MM.1S (cell line): ENCODE measurements around the gene TMEM244.

ENCODE experiments used
- DNase-seq: peaks from one replicate; pipeline ENCODE4 v3.0.0-alpha.2; 2015
- H2AFZ ChIP-seq: fragments of 300-600 bp; sonication (generic); 2 replicates; pipeline ENCODE4 v1.6.0; 2016; ENCODE audit warnings: antibody characterized with exemption, low read length
- H3F3A ChIP-seq: fragments of 300-600 bp; sonication (generic); 2 replicates; pipeline ENCODE4 v1.6.1; 2016; ENCODE audit warnings: mild to moderate bottlenecking, antibody characterized with exemption, low read length, moderate library complexity, mixed read lengths; ENCODE audit not compliant: insufficient read depth
- H3K27ac ChIP-seq: fragments of 300-600 bp; sonication (generic); 2 replicates; pipeline ENCODE4 v1.5.1; 2016; ENCODE audit warnings: mild to moderate bottlenecking, low read length
- H3K27me3 ChIP-seq: fragments of 300-600 bp; sonication (generic); replicated peaks from 2 replicates; pipeline ENCODE4 v1.6.0; 2016; ENCODE audit warnings: low read length; ENCODE audit not compliant: insufficient read depth
- H3K36me3 ChIP-seq: fragments of 300-600 bp; sonication (generic); replicated peaks from 2 replicates; pipeline ENCODE4 v1.6.1; 2016; ENCODE audit warnings: mild to moderate bottlenecking, low read length, mixed read lengths; ENCODE audit not compliant: insufficient read depth
- H3K4me1 ChIP-seq: fragments of 300-600 bp; sonication (generic); 2 replicates; pipeline ENCODE4 v1.6.1; 2016; ENCODE audit warnings: low read length, mixed read lengths
- H3K4me2 ChIP-seq: fragments of 300-600 bp; sonication (generic); 2 replicates; pipeline ENCODE4 v1.6.0; 2016; ENCODE audit warnings: low read depth, low read length
- H3K4me3 ChIP-seq: fragments of 300-600 bp; sonication (generic); 2 replicates; pipeline ENCODE4 v1.5.1; 2016; ENCODE audit warnings: low read length, mixed read lengths
- H3K79me2 ChIP-seq: fragments of 300-600 bp; sonication (generic); 2 replicates; pipeline ENCODE4 v1.6.1; 2016; ENCODE audit warnings: mixed run types, low read length, mixed read lengths
- H3K9ac ChIP-seq: fragments of 300-600 bp; sonication (generic); 2 replicates; pipeline ENCODE4 v1.6.1; 2016; ENCODE audit warnings: low read length, mixed read lengths
- H3K9me2 ChIP-seq: fragments of 300-600 bp; sonication (generic); replicated peaks from 2 replicates; pipeline ENCODE4 v1.6.1; 2016; ENCODE audit warnings: mild to moderate bottlenecking, low read length, mixed read lengths; ENCODE audit not compliant: insufficient read depth
- H3K9me3 ChIP-seq: fragments of 300-600 bp; sonication (generic); replicated peaks from 2 replicates; pipeline ENCODE4 v1.6.1; 2016; ENCODE audit warnings: mild to moderate bottlenecking, low read length, mixed read lengths; ENCODE audit not compliant: insufficient read depth
- H4K20me1 ChIP-seq: fragments of 300-600 bp; sonication (generic); 2 replicates; pipeline ENCODE4 v1.6.1; 2016; ENCODE audit warnings: mild to moderate bottlenecking, low read length, moderate library complexity, mixed read lengths; ENCODE audit not compliant: insufficient read depth
- CTCF ChIP-seq: fragments of 300-600 bp; sonication (generic); IDR thresholded peaks from 2 replicates; pipeline ENCODE4 v1.5.1; 2016; ENCODE audit warnings: antibody characterized with exemption, low read length, mixed read lengths
- EZH2 ChIP-seq: fragments of 300-600 bp; sonication (generic); optimal IDR thresholded peaks from 2 replicates; pipeline ENCODE3; 2017; ENCODE audit warnings: low read depth, mild to moderate bottlenecking, antibody characterized with exemption, low read length, mixed read lengths
- EZH2phosphoT487 ChIP-seq: fragments of 300-600 bp; sonication (generic); IDR thresholded peaks from 2 replicates; pipeline ENCODE4 v1.6.1; 2018; ENCODE audit warnings: antibody characterized with exemption, low read length

TMEM244 gene

GRCh38 chr6:129860908-129861665 lies at the start of gene TMEM244:
Gene TMEM244, minus strand, starts transcription at chr6:129861315. Its CDS starts 127 bp downstream, at chr6:129861188.
- Histone ChIP-seq H2AFZ (peak within 1 kb of the TSS; percentile 69), H3F3A (peaks cover 17% of the 10 kb centered on the region), H3K4me3 (peak within 1 kb of the TSS; percentile 46), H3K36me3 (no peaks in the 10 kb centered on the region), H3K27ac (peak within 1 kb of the TSS; percentile 47), H3K27me3 (no peaks in the 10 kb centered on the region), H3K79me2 (no peaks in the 10 kb centered on the region), H3K9ac (peak within 1 kb of the TSS; percentile 29; the same call in 1 of the 2 replicates), H4K20me1 (no peaks in the 10 kb centered on the region), H3K9me2 (no peaks in the 10 kb centered on the region), H3K9me3 (no peaks in the 10 kb centered on the region), H3K4me1 (peaks cover 7% of the 10 kb centered on the region), H3K4me2 (peak within 1 kb of the TSS; percentile 61)
- TF ChIP-seq EZH2phosphoT487 (no peak), EZH2 (no peak), CTCF (no peak)
- peak; percentile 73 for DNase-seq

- no peak overlapping the region for H3K4me3 ChIP-seq
- no peak for TF ChIP-seq CTCF
- no peak for TF ChIP-seq EZH2phosphoT487
- TF ChIP-seq EZH2, result no peak
These were observed 47.7 kb upstream of the TMEM244 start for GRCh38 chr6:129908858-129909257.

GRCh38 chr6:129908356-129908755 lies 47.2 kb upstream of the TMEM244 start:
- H3K4me3 ChIP-seq, result no peak overlapping the region
- H3K27ac ChIP-seq, result no peak overlapping the region
- H2AFZ ChIP-seq, result no peak overlapping the region
- no peaks in the 10 kb centered on the region for H3K79me2 ChIP-seq
- no peaks in the 10 kb centered on the region for H3K9me3 ChIP-seq
- DNase-seq, result no peak
- H3K4me1 ChIP-seq, result no peaks in the 10 kb centered on the region
- H3K9me2 ChIP-seq, result no peaks in the 10 kb centered on the region
- TF ChIP-seq EZH2phosphoT487, result no peak
- TF ChIP-seq CTCF, result no peak
- no peaks in the 10 kb centered on the region for H3K27me3 ChIP-seq
- no peaks in the 10 kb centered on the region for H3F3A ChIP-seq
- H3K36me3 ChIP-seq, result no peaks in the 10 kb centered on the region
- no peak overlapping the region for H3K9ac ChIP-seq
- no peak overlapping the region for H3K4me2 ChIP-seq
- no peaks in the 10 kb centered on the region for H4K20me1 ChIP-seq

More at GRCh38 chr6:129908858-129909257, 47.7 kb upstream of the TMEM244 start:
- Histone ChIP-seq H3F3A (no peaks in the 10 kb centered on the region), H3K27ac (no peak overlapping the region), H3K27me3 (no peaks in the 10 kb centered on the region), H4K20me1 (no peaks in the 10 kb centered on the region), H3K4me2 (no peak overlapping the region), H3K79me2 (no peaks in the 10 kb centered on the region), H3K4me1 (no peaks in the 10 kb centered on the region), H3K9ac (no peak overlapping the region), H3K36me3 (no peaks in the 10 kb centered on the region), H3K9me2 (no peaks in the 10 kb centered on the region), H2AFZ (no peak overlapping the region), H3K9me3 (no peaks in the 10 kb centered on the region)
- no peak for DNase-seq
